ENCODE measurements around the gene STX1B. TPM values are rescaled to one million over a fixed set of nuclear protein-coding genes. Genes with fewer than 3 reads are reported as not detected.

The STX1B gene
- polyA plus RNA-seq, 1 experiment = 4.2 TPM

DNA sequence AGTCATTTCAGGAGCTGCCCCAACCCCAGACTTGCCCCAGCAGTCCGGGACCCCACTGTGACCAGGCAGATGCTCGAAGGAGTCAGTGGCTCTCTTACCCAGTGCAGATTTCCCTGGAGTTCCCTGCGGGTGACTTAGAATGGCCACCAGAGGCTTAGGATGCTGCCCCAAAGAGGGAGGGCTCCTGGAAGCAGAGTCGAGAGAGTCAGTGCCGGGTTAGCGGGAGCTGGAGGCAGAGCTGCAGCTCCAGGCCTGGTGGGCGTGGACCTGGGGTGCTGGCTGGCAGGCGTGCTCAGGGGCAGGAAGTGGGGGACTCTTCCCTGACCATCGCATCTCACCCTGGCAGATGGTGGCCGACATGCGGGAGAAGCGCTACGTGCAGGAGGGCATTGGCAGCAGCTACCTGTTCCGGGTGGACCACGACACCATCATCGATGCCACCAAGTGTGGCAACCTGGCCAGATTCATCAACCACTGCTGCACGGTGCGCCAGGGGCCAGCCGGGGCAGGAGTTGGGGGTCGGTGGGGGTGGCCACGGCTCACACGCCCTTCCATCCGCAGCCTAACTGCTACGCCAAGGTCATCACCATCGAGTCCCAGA lies 27.0 kb downstream of the STX1B start:
- TF ChIP-seq, protein P1, sequence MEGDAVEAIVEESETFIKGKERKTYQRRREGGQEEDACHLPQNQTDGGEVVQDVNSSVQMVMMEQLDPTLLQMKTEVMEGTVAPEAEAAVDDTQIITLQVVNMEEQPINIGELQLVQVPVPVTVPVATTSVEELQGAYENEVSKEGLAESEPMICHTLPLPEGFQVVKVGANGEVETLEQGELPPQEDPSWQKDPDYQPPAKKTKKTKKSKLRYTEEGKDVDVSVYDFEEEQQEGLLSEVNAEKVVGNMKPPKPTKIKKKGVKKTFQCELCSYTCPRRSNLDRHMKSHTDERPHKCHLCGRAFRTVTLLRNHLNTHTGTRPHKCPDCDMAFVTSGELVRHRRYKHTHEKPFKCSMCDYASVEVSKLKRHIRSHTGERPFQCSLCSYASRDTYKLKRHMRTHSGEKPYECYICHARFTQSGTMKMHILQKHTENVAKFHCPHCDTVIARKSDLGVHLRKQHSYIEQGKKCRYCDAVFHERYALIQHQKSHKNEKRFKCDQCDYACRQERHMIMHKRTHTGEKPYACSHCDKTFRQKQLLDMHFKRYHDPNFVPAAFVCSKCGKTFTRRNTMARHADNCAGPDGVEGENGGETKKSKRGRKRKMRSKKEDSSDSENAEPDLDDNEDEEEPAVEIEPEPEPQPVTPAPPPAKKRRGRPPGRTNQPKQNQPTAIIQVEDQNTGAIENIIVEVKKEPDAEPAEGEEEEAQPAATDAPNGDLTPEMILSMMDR (IDR thresholded peaks at IDR 0.05; ENCODE audit: low read depth, low read length) = no peak
- ChIA-PET POLR2A (no interaction called here), CTCF (interaction anchor here (0.9 to 4.4 kb wide), 7 partner anchors 10 to 894 kb away, joined by 3 to 32 read pairs (median 12); partner anchors contain the start of gene ZNF843)
- no peak for DNase-seq (ENCODE audit: low read depth, low spot score)
- H3K27ac ChIP-seq (ENCODE audit: low read depth, low read length) = no peak overlapping the region
- H3K27me3 ChIP-seq (ENCODE audit: control insufficient read depth, insufficient read depth, low read length) = no peaks in the 10 kb centered on the region
- no peaks in the 10 kb centered on the region; the same call in 1 of the 2 replicates for H3K9me3 ChIP-seq (ENCODE audit: control insufficient read depth, insufficient read depth, low read length)
- H3K4me3 ChIP-seq (ENCODE audit: low read depth, low read length) = no peak overlapping the region

DNA sequence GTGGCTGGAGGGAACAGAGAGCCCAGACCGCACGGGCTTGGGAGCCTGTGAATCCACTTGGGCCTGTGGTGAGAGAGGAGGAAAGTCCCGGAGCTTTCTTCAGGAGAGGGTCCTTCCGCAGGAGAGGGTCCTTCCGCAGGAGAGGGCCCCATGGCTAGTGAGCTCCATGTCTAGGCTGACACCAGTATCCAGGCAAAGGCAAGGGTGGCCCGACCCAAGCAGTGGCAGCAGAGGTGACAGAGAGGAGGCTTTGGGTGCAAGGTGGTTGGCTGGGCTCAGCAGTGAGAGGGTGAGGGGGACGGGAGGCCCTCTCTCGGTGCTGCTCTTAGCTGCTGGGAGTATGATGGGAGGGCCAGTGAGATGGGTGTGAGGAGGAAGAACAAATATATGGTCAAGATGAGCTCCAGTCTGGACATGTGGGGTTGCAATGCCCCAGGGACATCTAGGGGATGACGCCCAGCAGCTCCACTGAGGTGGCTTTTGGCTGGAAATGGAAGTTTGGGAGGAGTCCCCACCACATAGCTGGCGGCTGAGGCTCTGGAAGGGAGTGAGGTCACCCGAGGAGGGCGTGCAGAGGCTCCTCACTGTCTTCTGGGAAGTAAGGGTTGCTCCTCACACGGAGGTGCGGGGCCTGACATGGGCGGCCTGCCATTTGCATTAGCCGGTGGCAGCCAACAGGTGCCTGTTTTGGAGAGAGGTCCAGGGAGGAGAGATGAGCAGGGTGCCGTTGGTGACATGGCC lies 27.7 kb downstream of the STX1B start:
- no peaks in the 10 kb centered on the region for H3K27me3 ChIP-seq (ENCODE audit: control insufficient read depth, insufficient read depth, low read length)

DNA sequence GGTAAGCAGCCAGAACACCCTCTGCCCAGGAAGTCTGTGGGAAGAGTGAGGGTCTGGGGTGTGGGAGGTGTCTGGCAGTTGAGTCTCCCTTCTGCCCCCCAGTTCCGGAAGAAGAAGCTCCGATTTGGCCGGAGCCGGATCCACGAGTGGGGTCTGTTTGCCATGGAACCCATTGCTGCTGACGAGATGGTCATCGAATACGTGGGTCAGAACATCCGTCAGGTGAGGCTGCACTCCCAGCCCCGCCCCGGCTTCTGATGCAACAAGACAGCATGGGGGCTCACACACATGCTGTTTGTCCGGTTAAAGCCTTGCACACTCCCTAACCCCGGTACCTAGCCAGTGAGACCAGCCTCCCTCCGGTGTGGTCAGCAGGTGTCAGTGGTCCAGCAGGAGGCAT lies 29.5 kb downstream of the STX1B start:
- TF ChIP-seq, protein P1 (IDR thresholded peaks at IDR 0.05; ENCODE audit: low read depth, low read length) = no peak
- Histone ChIP-seq H3K4me3 (ENCODE audit: low read depth, low read length) (no peak overlapping the region), H3K9me3 (ENCODE audit: control insufficient read depth, insufficient read depth, low read length) (no peaks in the 10 kb centered on the region), H3K27ac (ENCODE audit: low read depth, low read length) (no peak overlapping the region), H3K27me3 (ENCODE audit: control insufficient read depth, insufficient read depth, low read length) (no peaks in the 10 kb centered on the region)
- no peak for DNase-seq (ENCODE audit: low read depth, low spot score)
- POLR2A ChIA-PET = no interaction called here
- CTCF ChIA-PET = no interaction called here

More for the DNA sequence above, 27.7 kb downstream of the STX1B start:
- TF ChIP-seq, protein P1 (IDR thresholded peaks at IDR 0.05; ENCODE audit: low read depth, low read length) = no peak
- H3K9me3 ChIP-seq (ENCODE audit: control insufficient read depth, insufficient read depth, low read length) = no peaks in the 10 kb centered on the region; the same call in 1 of the 2 replicates
- ChIA-PET CTCF (interaction anchor here (0.7 to 4.4 kb wide), 4 partner anchors 11 to 481 kb away, joined by 3 to 26 read pairs (median 8); partner anchors contain the start of gene ZNF843), POLR2A (no interaction called here)
- H3K4me3 ChIP-seq (ENCODE audit: low read depth, low read length) = no peak overlapping the region
- no peak for DNase-seq (ENCODE audit: low read depth, low spot score)
- no peak overlapping the region for H3K27ac ChIP-seq (ENCODE audit: low read depth, low read length)

DNA sequence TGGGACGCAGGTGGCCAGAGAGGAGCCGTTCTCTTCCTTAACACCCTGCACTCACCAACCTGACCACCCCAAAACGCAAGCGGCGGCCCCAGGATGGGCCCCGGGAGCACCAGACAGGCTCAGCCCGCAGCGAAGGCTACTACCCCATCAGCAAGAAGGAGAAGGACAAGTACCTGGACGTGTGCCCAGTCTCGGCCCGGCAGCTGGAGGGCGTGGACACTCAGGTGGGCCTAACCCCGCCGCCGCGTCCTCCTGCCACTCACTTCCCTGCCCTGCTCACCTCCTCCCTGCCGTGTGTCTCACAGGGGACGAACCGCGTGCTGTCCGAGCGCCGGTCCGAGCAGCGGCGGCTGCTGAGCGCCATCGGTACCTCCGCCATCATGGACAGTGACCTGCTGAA lies 30.0 kb downstream of the STX1B start:
- DNase-seq (ENCODE audit: low read depth, low spot score) = no peak
- POLR2A ChIA-PET = no interaction called here

DNA sequence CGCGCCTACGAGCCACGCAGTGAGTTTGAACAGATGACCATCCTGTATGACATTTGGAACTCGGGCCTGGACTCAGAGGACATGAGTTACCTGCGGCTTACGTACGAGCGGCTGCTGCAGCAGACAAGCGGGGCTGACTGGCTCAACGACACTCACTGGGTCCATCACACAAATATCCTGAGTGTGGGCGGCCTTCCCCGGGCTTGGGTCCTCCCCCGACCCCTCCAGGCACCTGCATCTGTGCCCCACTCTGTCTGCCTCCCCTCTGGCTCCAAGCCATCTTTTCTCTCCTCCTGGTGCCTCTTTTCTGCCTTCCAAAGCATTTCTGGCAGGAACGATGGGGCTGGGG lies 30.4 kb downstream of the STX1B start:
- ChIA-PET CTCF (no interaction called here), POLR2A (no interaction called here)
- Histone ChIP-seq H3K4me3 (ENCODE audit: low read depth, low read length) (no peak overlapping the region), H3K27me3 (ENCODE audit: control insufficient read depth, insufficient read depth, low read length) (no peaks in the 10 kb centered on the region), H3K9me3 (ENCODE audit: control insufficient read depth, insufficient read depth, low read length) (no peaks in the 10 kb centered on the region), H3K27ac (ENCODE audit: low read depth, low read length) (no peak overlapping the region)
- no peak for DNase-seq (ENCODE audit: low read depth, low spot score)
- TF ChIP-seq, protein P1 (IDR thresholded peaks at IDR 0.05; ENCODE audit: low read depth, low read length) = no peak

More for the DNA sequence above, 30.0 kb downstream of the STX1B start:
- Histone ChIP-seq H3K9me3 (ENCODE audit: control insufficient read depth, insufficient read depth, low read length) (no peaks in the 10 kb centered on the region), H3K4me3 (ENCODE audit: low read depth, low read length) (no peak overlapping the region), H3K27ac (ENCODE audit: low read depth, low read length) (no peak overlapping the region), H3K27me3 (ENCODE audit: control insufficient read depth, insufficient read depth, low read length) (no peaks in the 10 kb centered on the region)
- CTCF ChIA-PET = no interaction called here
- TF ChIP-seq, protein P1 (IDR thresholded peaks at IDR 0.05; ENCODE audit: low read depth, low read length) = no peak
